Activated T-cell treated with anti-CD3 and anti-CD28 coated beads, Interleukin-2, amount 50 U/mL, for 24 hours (primary cell): Measurements from ENCODE around the gene SPAM1.

Source experiments
- DNase-seq: peaks from one replicate; pipeline ENCODE4 v3.0.0-alpha.2; 2020
- H3K27ac Mint-ChIP-seq: 2 replicates; pipeline ENCODE4 v1.8.0; 2020; ENCODE audit warnings: mild to moderate bottlenecking, mixed read lengths
- H3K27me3 Mint-ChIP-seq: 2 replicates; pipeline ENCODE4 v1.8.0; 2020; ENCODE audit warnings: mixed read lengths
- H3K36me3 Mint-ChIP-seq: 2 replicates; pipeline ENCODE4 v1.8.0; 2020; ENCODE audit warnings: low read depth, mixed read lengths
- H3K4me1 Mint-ChIP-seq: 2 replicates; pipeline ENCODE4 v1.8.0; 2020; ENCODE audit warnings: low read depth, mixed read lengths
- H3K4me3 Mint-ChIP-seq: 2 replicates; pipeline ENCODE4 v1.8.0; 2020; ENCODE audit warnings: mild to moderate bottlenecking, moderate library complexity, mixed read lengths
- H3K9me3 Mint-ChIP-seq: 2 replicates; pipeline ENCODE4 v1.8.0; 2020; ENCODE audit warnings: mixed read lengths

SPAM1 gene

DNA sequence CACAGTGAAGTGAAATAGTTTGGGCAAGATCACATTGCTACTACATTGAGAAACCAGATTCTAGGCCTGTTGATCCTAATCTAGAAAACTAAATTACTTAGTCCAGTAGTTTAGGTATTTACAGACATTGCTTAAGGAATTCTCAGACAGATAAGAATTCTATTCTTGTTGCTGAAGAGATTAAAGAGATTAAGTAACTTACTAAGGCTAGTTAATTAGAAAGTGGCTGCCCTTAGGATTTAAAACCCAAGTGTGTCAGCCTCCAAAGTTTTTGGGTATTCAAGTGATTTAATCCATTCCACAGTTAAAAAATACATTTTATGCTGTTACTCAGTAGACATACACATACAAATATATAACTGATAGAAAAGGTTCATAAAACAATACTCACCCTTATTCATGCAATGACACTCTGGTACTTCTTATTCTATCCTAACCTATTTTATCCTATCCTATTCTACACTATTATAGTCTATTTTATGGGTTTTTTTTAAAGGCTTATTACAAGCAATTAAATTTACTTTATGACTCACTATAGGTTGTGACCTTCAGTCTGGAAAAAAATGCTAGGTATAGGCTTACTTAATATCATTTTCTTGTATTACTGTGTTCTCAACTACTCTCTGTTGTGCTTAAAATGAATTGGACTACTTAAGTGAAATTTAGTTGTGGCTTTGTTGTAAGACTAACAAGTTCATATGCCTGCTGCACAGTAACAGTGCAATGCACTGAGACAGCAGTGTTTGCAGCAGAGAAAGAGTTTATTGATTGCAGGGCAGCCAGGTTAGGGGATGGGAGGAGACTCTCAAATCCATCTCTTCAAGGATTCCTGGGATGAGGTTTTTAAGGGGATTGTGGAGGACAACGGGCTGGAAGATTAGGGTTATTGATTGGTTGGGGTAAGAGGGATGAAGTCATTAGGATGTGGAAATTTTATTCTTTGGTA, 10.7 kb downstream of the SPAM1 start:
- no peak for DNase-seq
- H3K27ac Mint-ChIP-seq = no peak overlapping the region
- no peaks in the 10 kb centered on the region for H3K36me3 Mint-ChIP-seq
- H3K27me3 Mint-ChIP-seq = peaks cover 4% of the 10 kb centered on the region
- H3K4me3 Mint-ChIP-seq = no peak overlapping the region
- no peaks in the 10 kb centered on the region for H3K4me1 Mint-ChIP-seq
- H3K9me3 Mint-ChIP-seq = peaks cover 6% of the 10 kb centered on the region

- no peak overlapping the region for H3K4me3 Mint-ChIP-seq
- H3K27me3 Mint-ChIP-seq = peaks cover 8% of the 10 kb centered on the region
- no peaks in the 10 kb centered on the region for H3K4me1 Mint-ChIP-seq
- no peak for DNase-seq
- H3K9me3 Mint-ChIP-seq = peaks cover 6% of the 10 kb centered on the region
- no peak overlapping the region for H3K27ac Mint-ChIP-seq
- H3K36me3 Mint-ChIP-seq = no peaks in the 10 kb centered on the region
These were observed 11.3 kb downstream of the SPAM1 start for GRCh38 chr7:123936388-123936787.

DNA sequence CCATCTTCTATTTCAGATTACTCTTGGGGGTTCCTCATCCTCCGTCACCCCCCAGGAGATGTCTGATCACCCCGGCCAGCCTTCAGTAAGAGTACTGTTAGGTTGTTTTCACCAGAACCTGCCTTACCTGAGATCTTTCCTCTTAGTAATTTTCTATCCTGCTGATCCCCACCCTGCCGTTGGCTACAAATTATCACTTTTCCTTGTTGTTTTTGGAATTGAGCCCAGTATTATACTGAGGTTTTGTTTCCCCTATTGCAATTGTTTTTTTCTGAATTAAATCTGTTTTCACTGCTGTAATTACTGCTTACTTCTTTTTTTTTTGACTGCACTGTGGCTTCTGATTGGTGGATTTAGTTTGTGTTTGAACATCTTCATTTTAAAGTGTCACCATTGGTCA, 14.7 kb downstream of the SPAM1 start:
- peaks cover 6% of the 10 kb centered on the region for H3K9me3 Mint-ChIP-seq

GRCh38 chr7:123941391-123942180, 16.5 kb downstream of the SPAM1 start:
- Mint-ChIP-seq H3K36me3 (no peaks in the 10 kb centered on the region), H3K4me3 (no peak overlapping the region), H3K4me1 (no peaks in the 10 kb centered on the region), H3K27me3 (peaks cover 7% of the 10 kb centered on the region), H3K27ac (no peak overlapping the region), H3K9me3 (no peaks in the 10 kb centered on the region)
- DNase-seq = no peak

More for the DNA sequence above, 14.7 kb downstream of the SPAM1 start:
- Mint-ChIP-seq H3K27ac (no peak overlapping the region), H3K4me1 (no peaks in the 10 kb centered on the region), H3K4me3 (no peak overlapping the region), H3K27me3 (peaks cover 7% of the 10 kb centered on the region), H3K36me3 (no peaks in the 10 kb centered on the region)
- no peak for DNase-seq

GRCh38 chr7:123944395-123944794, 19.4 kb downstream of the SPAM1 start:
- Mint-ChIP-seq H3K27me3 (peaks cover 7% of the 10 kb centered on the region), H3K4me3 (no peak overlapping the region), H3K9me3 (no peaks in the 10 kb centered on the region), H3K36me3 (no peaks in the 10 kb centered on the region), H3K27ac (no peak overlapping the region), H3K4me1 (no peaks in the 10 kb centered on the region)
- DNase-seq = no peak

DNA sequence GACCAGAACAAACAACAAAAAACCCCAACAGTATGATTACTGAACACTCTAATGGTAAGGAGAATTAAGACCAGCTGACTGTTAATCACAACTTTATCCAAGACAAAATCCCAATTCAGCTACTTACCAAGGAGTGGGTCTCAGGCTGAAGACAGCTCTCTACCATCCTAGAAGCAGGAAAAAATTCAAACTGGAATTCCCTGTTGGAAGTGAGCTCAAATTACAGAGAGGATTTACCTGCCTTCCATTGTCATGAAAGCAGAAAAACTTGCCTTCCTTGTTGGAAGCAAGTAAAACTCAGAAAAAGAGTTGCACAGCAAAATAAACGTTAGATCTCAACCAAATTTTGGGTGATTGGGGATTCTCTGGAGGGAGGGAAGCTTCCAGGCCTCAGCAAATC, 20.9 kb downstream of the SPAM1 start:
- Mint-ChIP-seq H3K4me3 (no peak overlapping the region), H3K27ac (no peak overlapping the region), H3K9me3 (no peaks in the 10 kb centered on the region), H3K4me1 (no peaks in the 10 kb centered on the region), H3K36me3 (no peaks in the 10 kb centered on the region), H3K27me3 (peaks cover 14% of the 10 kb centered on the region)
- no peak for DNase-seq

DNA sequence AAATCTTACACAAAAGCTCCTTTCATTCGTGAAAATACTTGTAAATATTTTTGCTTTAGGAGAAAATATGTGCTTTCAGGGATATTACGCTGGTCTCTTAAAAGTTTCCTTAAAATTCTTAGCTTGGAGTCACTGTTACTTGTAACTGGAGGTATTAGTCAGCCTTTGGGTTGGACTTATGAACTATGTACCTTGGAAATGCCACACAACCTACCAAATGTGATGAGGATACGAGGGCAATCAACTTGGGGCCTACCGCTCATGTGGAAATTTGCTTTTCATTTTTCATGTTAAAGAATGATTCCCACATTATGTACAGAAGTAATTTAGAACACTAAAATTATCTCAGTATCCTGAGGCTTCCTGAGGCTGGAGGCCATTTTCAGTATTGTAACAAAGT, 23.1 kb downstream of the SPAM1 start:
- Mint-ChIP-seq H3K4me3 (no peak overlapping the region), H3K36me3 (no peaks in the 10 kb centered on the region), H3K27ac (no peak overlapping the region)

DNA sequence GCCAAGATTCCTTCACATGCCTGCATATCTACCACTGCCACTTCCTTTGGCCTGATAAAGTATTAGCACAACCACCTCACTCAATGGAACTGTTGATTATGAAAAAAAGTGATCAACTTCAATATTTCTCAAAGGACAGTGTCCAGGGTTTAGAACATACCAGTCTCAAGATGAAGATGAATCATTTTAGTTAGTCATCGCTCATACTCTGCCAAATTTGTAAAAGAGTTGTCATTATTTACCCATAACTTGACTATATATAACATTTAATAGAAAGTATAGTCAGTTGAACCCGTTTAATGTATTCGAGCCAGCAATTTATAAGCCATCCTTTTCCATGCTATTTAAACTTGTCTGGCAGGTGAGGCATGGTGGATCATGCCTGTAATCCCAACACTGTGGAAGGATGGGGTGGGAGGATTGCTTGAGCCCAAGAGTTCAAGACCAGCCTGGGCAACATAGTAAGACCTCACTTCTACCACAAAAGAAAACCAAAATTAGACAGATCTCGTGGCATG, 33.2 kb downstream of the SPAM1 start:
- Mint-ChIP-seq H3K27me3 (no peaks in the 10 kb centered on the region), H3K36me3 (no peaks in the 10 kb centered on the region), H3K4me1 (peaks cover 2% of the 10 kb centered on the region), H3K27ac (no peak overlapping the region), H3K4me3 (no peak overlapping the region), H3K9me3 (no peaks in the 10 kb centered on the region)
- DNase-seq = no peak

More for the DNA sequence above, 23.1 kb downstream of the SPAM1 start:
- Mint-ChIP-seq H3K4me1 (no peaks in the 10 kb centered on the region), H3K9me3 (no peaks in the 10 kb centered on the region), H3K27me3 (peaks cover 11% of the 10 kb centered on the region)
- no peak for DNase-seq

DNA sequence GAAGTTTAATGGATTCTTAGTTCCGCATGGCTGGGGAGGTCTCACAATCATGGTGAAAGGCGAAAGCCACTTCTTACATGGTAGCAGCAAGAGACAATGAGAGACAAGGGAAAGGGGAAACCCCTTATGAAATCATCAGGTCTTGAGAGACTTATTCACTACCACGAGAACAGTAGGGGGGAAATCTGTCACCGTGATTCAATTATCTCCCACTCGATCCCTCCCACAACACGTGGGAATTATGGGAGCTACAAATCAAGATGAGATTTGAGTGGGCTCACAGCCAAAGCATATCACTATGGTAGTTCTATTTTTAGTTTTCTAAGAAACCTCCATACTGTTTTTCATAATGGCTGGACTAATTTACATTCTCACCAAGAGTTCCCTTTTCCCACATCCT, 36.7 kb downstream of the SPAM1 start:
- Mint-ChIP-seq H3K4me1 (peaks cover 2% of the 10 kb centered on the region), H3K36me3 (no peaks in the 10 kb centered on the region), H3K27ac (no peak overlapping the region), H3K4me3 (no peak overlapping the region), H3K27me3 (no peaks in the 10 kb centered on the region), H3K9me3 (no peaks in the 10 kb centered on the region)
- DNase-seq = no peak

DNA sequence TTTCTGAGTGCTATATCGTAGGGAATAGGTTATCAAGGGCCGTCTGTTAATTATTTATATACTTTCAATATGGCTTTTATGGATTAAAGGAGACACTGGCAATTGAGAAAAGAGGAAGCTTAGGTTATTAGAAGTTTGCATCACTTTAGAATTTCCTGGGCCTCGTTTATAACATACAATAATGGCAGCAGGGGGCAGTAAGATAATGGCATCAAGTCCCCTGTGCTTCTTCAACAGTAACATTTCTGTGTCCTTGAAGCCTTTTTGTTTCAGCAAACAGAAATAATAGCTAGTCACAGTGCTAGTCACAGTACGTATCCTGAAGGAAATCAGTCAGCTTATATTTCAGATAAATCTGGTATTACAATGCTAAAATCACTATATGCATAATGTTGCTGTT, 41.9 kb downstream of the SPAM1 start:
- H3K9me3 Mint-ChIP-seq = no peaks in the 10 kb centered on the region
- no peak for DNase-seq
- H3K27ac Mint-ChIP-seq = no peak overlapping the region
- no peaks in the 10 kb centered on the region for H3K36me3 Mint-ChIP-seq
- no peak overlapping the region for H3K4me3 Mint-ChIP-seq
- H3K4me1 Mint-ChIP-seq = no peaks in the 10 kb centered on the region
- H3K27me3 Mint-ChIP-seq = no peaks in the 10 kb centered on the region

DNA sequence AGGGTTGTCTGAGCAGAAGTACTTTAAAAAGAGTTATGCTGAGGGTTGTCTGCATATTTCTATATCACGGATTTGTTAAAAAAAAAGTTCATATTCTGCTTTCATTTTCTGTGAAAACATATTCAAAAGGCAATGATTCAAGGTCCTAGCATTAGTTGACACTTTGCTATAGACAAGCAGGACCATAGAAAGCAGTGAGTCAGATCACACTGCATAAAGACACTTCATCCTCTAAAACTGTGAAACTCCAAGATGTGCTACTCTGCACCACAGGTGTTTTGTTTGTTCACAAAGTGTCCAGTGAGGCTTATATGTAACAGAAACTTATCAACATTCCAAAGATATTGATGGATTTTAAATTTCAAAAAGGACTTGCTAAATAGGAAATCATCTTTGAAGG, 47.0 kb downstream of the SPAM1 start:
- Mint-ChIP-seq H3K9me3 (no peaks in the 10 kb centered on the region), H3K4me3 (no peak overlapping the region), H3K27me3 (peaks cover 3% of the 10 kb centered on the region), H3K36me3 (no peaks in the 10 kb centered on the region), H3K4me1 (no peaks in the 10 kb centered on the region), H3K27ac (no peak overlapping the region)
- DNase-seq = no peak

GRCh38 chr7:123972831-123973230, 47.8 kb downstream of the SPAM1 start:
- no peak overlapping the region for H3K27ac Mint-ChIP-seq
- no peaks in the 10 kb centered on the region for H3K9me3 Mint-ChIP-seq
- DNase-seq = no peak
- no peak overlapping the region for H3K4me3 Mint-ChIP-seq
- H3K4me1 Mint-ChIP-seq = no peaks in the 10 kb centered on the region
- H3K36me3 Mint-ChIP-seq = no peaks in the 10 kb centered on the region
- peaks cover 3% of the 10 kb centered on the region for H3K27me3 Mint-ChIP-seq

- H3K27me3 Mint-ChIP-seq = peaks cover 3% of the 10 kb centered on the region
- no peaks in the 10 kb centered on the region for H3K9me3 Mint-ChIP-seq
- H3K4me1 Mint-ChIP-seq = no peaks in the 10 kb centered on the region
- no peak overlapping the region for H3K4me3 Mint-ChIP-seq
- DNase-seq = no peak
- H3K36me3 Mint-ChIP-seq = no peaks in the 10 kb centered on the region
- no peak overlapping the region for H3K27ac Mint-ChIP-seq
These were observed 49.4 kb downstream of the SPAM1 start for GRCh38 chr7:123974326-123974908.

DNA sequence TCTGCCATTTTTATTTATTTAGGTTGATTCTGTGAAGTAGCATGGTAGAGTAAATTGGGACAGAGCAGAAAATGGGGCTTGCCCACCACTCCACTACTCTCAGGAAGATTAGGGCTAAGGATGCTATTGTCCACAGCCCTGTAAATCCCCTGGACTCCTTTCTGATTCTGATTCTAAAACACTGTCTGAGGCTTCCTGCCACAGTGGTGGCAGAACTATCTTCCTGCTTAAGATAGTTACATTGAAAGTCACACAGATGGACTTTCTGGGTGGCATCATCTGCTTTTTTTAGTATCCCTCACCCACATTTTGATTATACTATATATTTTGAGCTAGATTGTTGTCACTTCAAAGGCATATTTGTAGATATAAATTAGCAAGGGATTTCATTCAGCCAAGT, 50.0 kb downstream of the SPAM1 start:
- Mint-ChIP-seq H3K27ac (no peak overlapping the region), H3K27me3 (peaks cover 3% of the 10 kb centered on the region), H3K4me1 (no peaks in the 10 kb centered on the region), H3K36me3 (no peaks in the 10 kb centered on the region), H3K4me3 (no peak overlapping the region), H3K9me3 (no peaks in the 10 kb centered on the region)
- no peak for DNase-seq
